B cell (primary cell): Measurements from ENCODE around the gene ZDHHC11. TPM values are rescaled to one million over a fixed set of nuclear protein-coding genes. Genes with fewer than 3 reads are reported as not detected.

Experiments
- ATAC-seq: fragments of 200-7000 bp; cut with Tn5 transposase; one replicate; pipeline ENCODE4 v1.10.0; 2021; ENCODE audit warnings: low read depth, mild to moderate bottlenecking, moderate number of reproducible peaks, moderate library complexity
- CTCF ChIA-PET: fragments of 350-600 bp; sonication (Branson Sonifier 250); formaldehyde crosslinking; loops from one replicate; lab custom pipeline; 2021; ENCODE audit warnings: antibody characterized with exemption, inconsistent platforms; lab: Charles Lee
- POLR2A ChIA-PET: fragments of 350-600 bp; sonication (Branson Sonifier 250); formaldehyde crosslinking; loops from one replicate; lab custom pipeline; 2021; ENCODE audit warnings: antibody characterized with exemption; lab: Charles Lee
- DNase-seq: peaks from one replicate; pipeline ENCODE4 v3.0.0; 2013
- H2AFZ ChIP-seq: 2 replicates; pipeline ENCODE4 v1.6.1; 2012; ENCODE audit warnings: mild to moderate bottlenecking, low read depth, low read length; ENCODE audit not compliant: insufficient read depth, poor library complexity, severe bottlenecking
- H3K27ac ChIP-seq, 2 donors: 1 replicate in 1 of 2; 2 replicates in 1 of 2; pipeline ENCODE4 v1.5.1; 2012 to 2013; ENCODE audit warnings: low read length in 2 of 2, mild to moderate bottlenecking in 2 of 2, moderate library complexity in 1 of 2
- H3K27me3 ChIP-seq, 4 experiments: fragments of 200-600 bp in 1 of 4; sonication (generic) in 1 of 4; replicated peaks in 1 of 4; 1 replicate in 2 of 4; 2 replicates in 2 of 4; pipeline versions ENCODE4 v1.6.1 to v1.7.0; 2013 to 2016; ENCODE audit warnings: low read length in 3 of 4, mild to moderate bottlenecking in 2 of 4, mixed read lengths in 1 of 4, moderate library complexity in 1 of 4; ENCODE audit not compliant: insufficient read depth in 4 of 4, control insufficient read depth in 3 of 4; ENCODE audit errors: control extremely low read depth in 1 of 4
- H3K36me3 ChIP-seq, 2 experiments: replicated peaks in 1 of 2; 1 replicate in 1 of 2; 2 replicates in 1 of 2; pipeline versions ENCODE4 v1.6.1 to v1.7.1; 2013; ENCODE audit warnings: low read length in 1 of 2; ENCODE audit not compliant: insufficient read depth in 2 of 2, control insufficient read depth in 1 of 2; ENCODE audit errors: control extremely low read depth in 1 of 2, extremely low read depth in 1 of 2
- H3K4me1 ChIP-seq, 2 donors: fragments of 200-600 bp in 1 of 2; sonication (generic) in 1 of 2; 1 replicate in 1 of 2; 2 replicates in 1 of 2; pipeline versions ENCODE4 v1.5.1 to v1.6.1; 2013 to 2017; ENCODE audit warnings: low read length in 2 of 2; ENCODE audit not compliant: control insufficient read depth in 2 of 2, insufficient read depth in 2 of 2
- H3K4me2 ChIP-seq: replicated peaks from 2 replicates; pipeline ENCODE3; 2012; ENCODE audit warnings: mild to moderate bottlenecking, low read depth, low read length; ENCODE audit not compliant: poor library complexity, severe bottlenecking
- H3K4me3 ChIP-seq, 5 experiments: fragments of 200-600 bp in 1 of 5; sonication (generic) in 1 of 5; 1 replicate in 3 of 5; 2 replicates in 2 of 5; pipeline versions ENCODE4 v1.5.1 to v1.7.0; 2011 to 2016; ENCODE audit warnings: low read length in 4 of 5, mild to moderate bottlenecking in 4 of 5, low read depth in 2 of 5, control low read depth in 1 of 5, moderate library complexity in 1 of 5; ENCODE audit not compliant: insufficient read depth in 1 of 5; ENCODE audit errors: control extremely low read depth in 1 of 5, extremely low read depth in 1 of 5
- H3K79me2 ChIP-seq: fragments of 200-600 bp; sonication (generic); one replicate; pipeline ENCODE4 v1.6.0; 2016; ENCODE audit warnings: low read length; ENCODE audit not compliant: control insufficient read depth, insufficient read depth
- H3K9ac ChIP-seq: fragments of 200-600 bp; sonication (generic); 2 replicates; pipeline ENCODE4 v1.6.1; 2017; ENCODE audit warnings: mild to moderate bottlenecking, low read length, moderate library complexity
- H3K9me3 ChIP-seq, 3 donors: one replicate each; pipeline versions ENCODE4 v1.6.1 to v1.7.1; 2013; ENCODE audit warnings: low read length in 2 of 3; ENCODE audit not compliant: control insufficient read depth in 2 of 3, insufficient read depth in 1 of 3; ENCODE audit errors: control extremely low read depth in 1 of 3
- H4K20me1 ChIP-seq: 2 replicates; pipeline ENCODE4 v1.6.0; 2012; ENCODE audit warnings: mild to moderate bottlenecking, low read length; ENCODE audit not compliant: insufficient read depth, control insufficient read depth, poor library complexity, severe bottlenecking
- H3K27ac Mint-ChIP-seq: one replicate; pipeline ENCODE4 v1.8.0; 2021; ENCODE audit warnings: mixed read lengths
- H3K27me3 Mint-ChIP-seq: one replicate; pipeline ENCODE4 v1.8.0; 2021; ENCODE audit warnings: mixed read lengths
- H3K4me1 Mint-ChIP-seq: one replicate; pipeline ENCODE4 v1.8.0; 2021; ENCODE audit warnings: mixed read lengths
- H3K4me3 Mint-ChIP-seq: one replicate; pipeline ENCODE4 v1.8.0; 2021; ENCODE audit warnings: mixed read lengths
- H3K9me3 Mint-ChIP-seq: one replicate; pipeline ENCODE4 v1.8.0; 2022; ENCODE audit warnings: mixed read lengths; ENCODE audit not compliant: insufficient read depth
- CTCF ChIP-seq: fragments of 200-600 bp; IDR thresholded peaks from one replicate; pipeline ENCODE4 v1.8.0; 2022; ENCODE audit warnings: antibody characterized with exemption, mild to moderate bottlenecking
- EZH2 ChIP-seq: IDR thresholded peaks from 2 replicates; pipeline ENCODE4 v1.6.1; 2012; ENCODE audit warnings: borderline replicate concordance, low read depth, mild to moderate bottlenecking, moderate library complexity, low read length; ENCODE audit not compliant: insufficient read depth, poor library complexity, severe bottlenecking
- WGBS: methylation state at CpG from one replicate; pipeline ENCODE4 v1.1.5; 2013; ENCODE audit warnings: missing lambda C conversion rate; ENCODE audit not compliant: insufficient coverage; 5-methylcytosine and 5-hydroxymethylcytosine counted together
- intact Hi-C: fragments of 100-400 bp; cut with micrococcal nuclease; formaldehyde crosslinking; loops from one replicate; pipeline ENCODE4 v1.10.0; 2022
- polyA plus RNA-seq: library from polyadenylated mRNA; depleted of rRNA; stranded (reverse); fragments of >200 nt; gene quantifications from 2 replicates; pipeline ENCODE4 v1.2.3, GENCODE V29; 2012
- total RNA-seq, 2 donors: library from RNA; stranded (reverse); fragments of 120-200 nt in 1 of 2; gene quantifications; 1 replicate in 1 of 2; 2 replicates in 1 of 2; pipeline versions ENCODE4 v1.2.3 to v1.2.4, GENCODE V29; 2013 to 2022

ZDHHC11 gene
- total and polyA plus RNA-seq, 2 donors (not counting 1 experiment from before 2014, with no cell fraction given) = 0.69 to 3.0 TPM

GRCh38 chr5:886716-887325 lies 36.0 kb upstream of the ZDHHC11 start:
- WGBS = 96% methylated on average over 22 of the region's 26 CpGs
- no peak overlapping the region for H3K27ac ChIP-seq
- peaks cover 7 to 9% of the 10 kb centered on the region in 2 donors for H3K4me1 ChIP-seq
- no peak for ATAC-seq
- no peak overlapping the region for H3K9ac ChIP-seq
- H2AFZ ChIP-seq = no peak overlapping the region
- no peak for DNase-seq
- Mint-ChIP-seq H3K27ac (no peak overlapping the region), H3K27me3 (no peaks in the 10 kb centered on the region), H3K4me3 (no peak overlapping the region), H3K4me1 (peaks cover 15% of the 10 kb centered on the region), H3K9me3 (no peaks in the 10 kb centered on the region)
- H3K9me3 ChIP-seq = peaks cover 0 to 9% (median 0%) of the 10 kb centered on the region in 3 donors
- ChIA-PET CTCF (interaction anchor here (0.8 kb wide), 1 partner anchor 758 kb away, joined by 3 read pairs; no protein-coding TSS in a partner anchor), POLR2A (no interaction called here)
- H3K79me2 ChIP-seq = peaks cover 54% of the 10 kb centered on the region
- intact Hi-C loops = no loop called here
- no peak overlapping the region for H3K4me3 ChIP-seq
- no peak overlapping the region for H3K4me2 ChIP-seq
- peaks cover 44% of the 10 kb centered on the region for H4K20me1 ChIP-seq
- H3K27me3 ChIP-seq = no peaks in the 10 kb centered on the region
- TF ChIP-seq CTCF = no peak
- no peak for TF ChIP-seq EZH2
- peaks cover under 1 to 90% of the 10 kb centered on the region in 2 experiments for H3K36me3 ChIP-seq

DNA sequence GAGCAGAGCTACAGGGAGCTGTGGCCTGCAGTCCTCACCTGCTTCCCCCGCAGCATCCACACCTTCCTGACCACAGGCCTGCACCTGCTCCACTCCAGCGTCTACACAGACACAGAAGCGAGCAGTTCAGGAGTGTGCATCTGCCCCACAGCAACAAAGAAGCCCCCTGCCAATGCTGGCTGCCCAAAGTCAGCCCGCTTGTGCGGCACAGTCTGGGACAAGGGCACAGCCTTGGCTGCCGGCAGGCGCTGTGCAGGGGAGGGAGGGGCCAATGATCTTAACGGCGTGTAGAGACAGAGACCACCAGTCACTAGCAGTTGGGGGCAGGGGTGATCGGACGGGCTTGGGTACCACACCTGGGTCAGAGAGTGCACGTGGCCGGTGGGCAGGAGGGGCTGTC lies 35.2 kb upstream of the ZDHHC11 start:
- intact Hi-C loops = no loop called here

More for the DNA sequence above, 35.2 kb upstream of the ZDHHC11 start:
- ATAC-seq (no peak), DNase-seq (no peak)
- POLR2A ChIA-PET = no interaction called here
- peaks cover 0 to under 1% of the 10 kb centered on the region in 2 donors for H3K4me1 ChIP-seq
- peaks cover 0 to 9% (median 0%) of the 10 kb centered on the region in 3 donors for H3K9me3 ChIP-seq
- H3K27ac Mint-ChIP-seq = no peak overlapping the region
- no peaks in the 10 kb centered on the region for H3K9me3 Mint-ChIP-seq
- H3K27me3 Mint-ChIP-seq = no peaks in the 10 kb centered on the region
- H3K36me3 ChIP-seq = peaks cover 3 to 96% of the 10 kb centered on the region in 2 experiments
- H3K4me2 ChIP-seq = no peak overlapping the region
- peaks cover 46% of the 10 kb centered on the region for H3K79me2 ChIP-seq
- CTCF ChIA-PET = no interaction called here
- no peak overlapping the region for H3K9ac ChIP-seq
- WGBS = 99% methylated on average over 9 of the region's 13 CpGs
- peaks cover 9% of the 10 kb centered on the region for H3K4me1 Mint-ChIP-seq
- TF ChIP-seq EZH2 (no peak), CTCF (no peak)
- no peak overlapping the region for H3K4me3 Mint-ChIP-seq
- H3K27me3 ChIP-seq = no peaks in the 10 kb centered on the region
- H2AFZ ChIP-seq = no peak overlapping the region
- H4K20me1 ChIP-seq = peaks cover 44% of the 10 kb centered on the region
- H3K27ac ChIP-seq = no peak overlapping the region
- no peak overlapping the region for H3K4me3 ChIP-seq
